Left renal cortex interstitium (tissue), 4 donors: ENCODE measurements around the gene PCGF3. TPM values are rescaled to one million over a fixed set of nuclear protein-coding genes. Genes with fewer than 3 reads are reported as not detected.

Experiments
- DNase-seq, 4 donors: peaks; one replicate each; pipeline ENCODE4 v3.0.0-alpha.2; 2013; ENCODE audit warnings: low read depth in 4 of 4, low spot score in 2 of 4, missing footprints in 1 of 4
- polyA plus RNA-seq, 4 donors: library from polyadenylated mRNA; unstranded; fragments of 120-200 nt; gene quantifications; one replicate each; pipeline ENCODE4 v1.2.1, GENCODE V29; 2013; ENCODE audit not compliant: insufficient read length in 4 of 4

Gene PCGF3
- polyA plus RNA-seq, 4 donors = 56.8 to 102 (median 81.9) TPM

DNA sequence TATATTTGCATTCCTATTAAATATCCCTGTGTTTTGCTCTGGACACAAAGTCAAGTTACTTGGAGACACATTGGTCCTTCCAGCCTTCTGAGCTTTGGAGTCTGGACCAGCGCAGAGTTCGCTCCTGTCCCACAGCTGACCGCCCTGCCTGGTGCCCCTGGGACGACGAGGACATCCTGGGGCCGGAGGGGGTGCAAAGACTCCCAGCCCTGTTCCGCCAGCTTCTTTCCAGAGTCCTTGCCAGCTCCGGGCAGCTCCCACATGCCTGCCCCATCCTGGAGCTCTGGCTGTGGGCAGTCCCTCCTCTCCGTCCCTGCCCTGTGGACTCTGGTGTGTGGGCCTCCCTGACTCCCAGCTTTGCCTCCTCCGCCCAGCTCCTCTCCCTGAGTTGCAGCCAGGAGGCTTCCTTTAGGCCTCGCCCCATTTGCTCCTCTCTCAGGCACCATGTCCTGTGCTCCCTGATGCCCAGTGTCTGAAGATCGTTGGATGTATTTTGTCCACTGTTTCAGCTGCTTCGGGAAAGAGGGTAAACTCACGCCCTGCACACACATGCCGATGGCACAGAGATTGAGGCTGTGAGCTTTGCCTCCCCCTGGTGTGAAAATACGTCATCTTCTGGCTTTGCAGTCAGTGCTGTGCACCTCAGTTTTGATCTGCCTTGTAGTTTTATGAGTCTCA is 4.9 kb upstream of the PCGF3 start:
- no peak for DNase-seq

- DNase-seq = no peak
These were observed 3.0 kb upstream of the PCGF3 start for GRCh38 chr4:702618-703048.

GRCh38 chr4:703336-704197 is 2.1 kb upstream of the PCGF3 start:
- DNase-seq = no peak

DNA sequence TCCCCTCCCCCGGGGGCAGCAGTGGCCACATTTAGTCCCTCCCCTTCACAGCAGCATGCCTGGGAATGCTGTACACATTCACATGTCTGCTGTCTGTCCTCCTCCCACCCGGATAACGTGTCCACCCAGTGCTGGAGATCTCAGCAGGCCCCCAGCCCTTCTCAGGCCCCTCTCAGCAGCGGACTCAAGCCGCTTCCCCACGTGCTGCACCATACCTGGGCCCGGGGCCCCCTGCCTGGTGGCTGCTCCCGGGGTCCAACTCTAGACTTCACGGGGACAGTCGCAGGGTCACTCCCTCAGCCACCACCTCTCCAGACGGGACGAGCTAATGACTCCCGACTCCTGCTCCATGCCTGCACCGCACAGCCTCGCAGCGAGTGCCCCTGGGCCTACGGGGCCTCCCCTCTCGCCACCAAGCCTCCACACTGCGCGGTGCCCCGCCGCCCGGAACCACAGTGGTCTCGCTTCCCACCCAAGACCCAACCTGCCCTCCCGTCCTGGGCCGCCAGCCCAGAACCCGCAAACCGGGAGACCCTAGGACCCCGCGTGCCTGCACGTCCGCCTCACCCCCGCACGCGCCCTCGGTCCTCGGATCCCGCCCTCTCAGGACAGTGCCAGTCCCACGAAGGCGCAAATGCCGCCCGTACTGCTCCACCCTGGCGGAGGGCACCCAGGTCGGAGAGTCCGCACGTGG is 1.3 kb upstream of the PCGF3 start:
- no peak for DNase-seq

DNA sequence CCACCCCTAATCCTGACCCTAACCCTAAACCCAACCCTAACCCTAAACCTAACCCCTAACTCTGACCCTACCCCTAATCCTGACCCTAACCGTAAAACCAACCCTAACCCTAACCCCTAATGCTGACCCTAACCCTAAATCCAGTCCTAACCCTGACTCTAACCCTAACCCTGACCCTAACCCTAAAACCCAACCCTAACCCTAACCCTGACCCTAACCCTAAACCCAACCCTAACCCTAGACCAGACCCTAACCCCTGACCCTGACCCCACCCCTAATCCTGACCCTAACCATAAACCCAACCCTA is 708 bp upstream of the PCGF3 start:
- DNase-seq = no peak

DNA sequence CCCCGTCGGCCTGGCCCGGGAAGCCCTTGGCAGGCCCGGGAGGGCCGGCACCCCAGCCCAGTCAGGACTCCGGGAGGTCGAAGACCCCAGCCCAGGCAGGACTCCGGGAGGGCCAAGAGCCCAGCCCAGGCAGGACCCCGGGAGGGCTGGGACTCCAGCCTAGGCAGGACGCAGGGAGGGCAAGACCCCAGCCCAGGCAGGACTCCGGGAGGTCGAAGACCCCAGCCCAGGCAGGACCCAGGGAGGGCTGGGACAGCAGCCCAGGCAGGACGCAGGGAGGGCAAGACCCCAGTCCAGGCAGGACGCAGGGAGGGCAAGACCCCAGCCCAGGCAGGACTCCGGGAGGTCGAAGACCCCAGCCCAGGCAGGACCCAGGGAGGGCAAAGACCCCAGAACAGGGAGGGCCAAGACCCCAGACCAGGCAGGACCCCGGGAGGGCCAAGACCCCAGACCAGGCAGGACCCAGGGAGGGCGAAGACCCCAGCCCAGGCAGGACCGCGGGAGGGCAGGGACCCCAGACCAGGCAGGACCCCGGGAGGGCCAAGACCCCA is 526 bp downstream of the PCGF3 start:
- DNase-seq = peak in 1 of 4 donors; percentile 29

DNA sequence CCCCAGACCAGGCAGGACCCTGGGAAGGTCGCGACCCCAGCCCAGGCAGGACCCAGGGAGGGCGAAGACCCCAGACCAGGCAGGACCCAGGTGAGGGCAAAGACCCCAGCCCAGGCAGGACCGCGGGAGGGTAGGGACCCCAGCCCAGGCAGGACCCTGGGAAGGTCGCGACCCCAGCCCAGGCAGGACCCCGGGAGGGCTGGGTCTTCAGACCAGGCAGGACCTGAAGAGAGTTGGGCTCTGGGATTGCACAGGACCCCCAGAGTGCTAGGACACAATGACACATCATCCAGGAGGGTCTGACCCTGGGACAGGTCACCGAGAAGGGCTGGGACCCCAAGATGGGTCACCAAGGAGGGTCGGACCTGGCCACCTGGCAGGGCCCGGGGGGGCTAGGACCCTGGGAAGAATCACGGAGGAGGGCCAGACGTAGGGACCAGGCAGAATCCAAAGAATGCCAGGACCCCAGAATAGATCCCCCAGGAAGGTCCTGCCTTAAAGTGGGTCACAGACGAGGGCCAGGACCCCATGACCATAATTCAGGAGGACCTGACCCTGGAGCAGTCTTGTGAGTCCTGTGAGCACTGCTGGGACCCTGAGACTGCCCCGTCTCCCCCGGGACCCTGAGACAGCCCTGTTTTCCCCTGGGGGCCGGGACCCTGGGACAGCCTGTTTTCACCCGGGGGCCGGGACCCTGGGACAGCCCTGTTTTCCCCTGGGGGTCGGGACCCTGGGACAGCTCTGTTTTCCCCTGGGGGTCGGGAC is 1.4 kb downstream of the PCGF3 start:
- DNase-seq = no peak

GRCh38 chr4:707929-708630 is 2.4 kb downstream of the PCGF3 start:
- DNase-seq = no peak

DNA sequence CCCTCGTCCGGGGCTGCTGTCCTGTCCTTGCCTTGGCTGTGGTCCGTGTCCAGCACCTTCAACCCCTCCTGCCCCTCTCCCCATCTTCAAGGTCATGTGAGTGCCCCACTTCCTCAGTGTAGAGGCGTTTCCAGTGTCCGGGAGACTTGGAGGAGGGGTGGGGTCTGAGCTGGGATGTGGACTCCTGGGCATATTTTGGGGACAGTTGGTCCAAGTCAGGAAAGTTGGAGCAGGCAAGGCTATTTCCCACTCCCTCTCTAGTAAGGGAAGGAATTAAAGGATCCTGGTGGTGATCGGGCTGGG is 3.0 kb downstream of the PCGF3 start:
- no peak for DNase-seq

- DNase-seq = no peak
These were observed 3.7 kb downstream of the PCGF3 start for GRCh38 chr4:709348-709747.

- no peak for DNase-seq
These were observed 4.5 kb downstream of the PCGF3 start for GRCh38 chr4:710116-710515.

DNA sequence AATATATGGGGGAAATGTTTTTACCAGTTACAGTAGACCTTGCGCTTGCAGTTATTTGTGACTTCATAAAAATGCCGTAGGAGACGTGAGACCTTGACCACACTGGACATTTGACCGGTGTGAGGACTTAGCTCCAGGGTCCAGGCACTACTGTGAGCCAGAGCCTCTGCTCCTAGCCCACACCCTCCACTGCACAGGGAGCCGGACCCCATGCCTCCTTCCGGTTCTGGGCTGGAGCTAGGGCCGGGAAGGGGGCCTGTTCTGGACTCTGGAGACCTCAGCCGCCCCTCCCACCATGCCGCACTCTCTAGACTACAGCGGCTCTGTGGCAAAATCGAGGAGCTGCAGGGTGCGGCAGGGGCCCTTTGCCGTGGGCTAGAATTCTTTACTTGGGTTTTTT is 5.3 kb downstream of the PCGF3 start:
- DNase-seq = no peak

DNA sequence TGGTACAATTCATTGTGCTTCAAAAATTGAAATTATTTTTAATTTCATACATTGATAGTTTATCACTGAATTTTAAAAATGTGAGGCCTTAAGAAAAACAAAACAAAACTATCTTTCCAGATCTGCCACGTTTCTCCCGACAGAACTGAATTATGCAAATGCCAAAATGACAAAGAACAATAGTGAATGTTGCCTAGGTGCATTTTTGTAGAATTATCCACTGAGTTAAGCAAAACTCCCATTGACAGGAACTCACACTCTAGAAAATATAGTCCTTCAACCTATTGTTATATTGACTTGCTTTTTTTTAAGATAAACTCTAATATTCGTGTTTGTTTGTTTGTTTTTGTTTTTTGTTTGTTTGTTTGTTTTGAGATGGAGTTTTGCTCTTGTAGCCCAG is 6.5 kb downstream of the PCGF3 start:
- DNase-seq = no peak

DNA sequence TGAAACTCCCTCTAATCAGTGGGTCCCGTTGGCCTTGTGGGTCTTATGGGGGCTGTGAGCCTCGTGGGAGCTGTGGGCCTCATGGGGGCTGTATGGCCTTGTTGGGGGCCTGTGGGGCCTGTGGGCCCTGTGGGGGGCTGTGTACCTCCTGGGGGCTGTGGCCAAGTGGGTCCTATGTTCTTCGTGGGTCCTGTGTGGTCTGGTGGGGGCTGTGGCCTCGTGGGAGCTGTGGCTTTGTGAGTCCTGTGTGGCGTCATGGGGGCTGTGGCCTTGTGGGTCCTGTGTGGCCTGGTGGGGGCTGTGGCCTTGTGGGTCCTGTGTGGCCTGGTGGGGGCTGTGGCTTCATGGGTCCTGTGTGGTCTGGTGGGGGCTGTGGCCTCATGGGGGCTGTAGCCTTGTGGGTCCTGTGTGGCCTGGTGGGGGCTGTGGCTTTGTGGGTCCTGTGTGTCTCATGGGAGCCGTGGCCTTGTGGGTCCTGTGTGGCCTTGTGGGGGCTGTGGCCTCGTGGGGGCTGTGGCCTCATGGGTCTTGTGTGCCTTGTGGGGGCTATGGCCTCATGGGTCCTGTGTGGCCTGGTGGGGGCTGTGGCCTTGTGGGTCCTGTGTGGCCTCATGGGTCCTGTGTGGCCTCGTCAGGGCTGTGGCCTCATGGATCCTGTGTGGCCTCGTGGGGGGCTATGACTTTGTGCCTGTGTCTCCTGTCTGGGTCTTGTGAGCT is 7.4 kb downstream of the PCGF3 start:
- DNase-seq = no peak

GRCh38 chr4:714087-714486 is 8.5 kb downstream of the PCGF3 start:
- no peak for DNase-seq

- no peak for DNase-seq
These were observed 12.1 kb downstream of the PCGF3 start for GRCh38 chr4:717601-718320.

- DNase-seq = no peak
These were observed 12.8 kb downstream of the PCGF3 start for GRCh38 chr4:718460-718859.

DNA sequence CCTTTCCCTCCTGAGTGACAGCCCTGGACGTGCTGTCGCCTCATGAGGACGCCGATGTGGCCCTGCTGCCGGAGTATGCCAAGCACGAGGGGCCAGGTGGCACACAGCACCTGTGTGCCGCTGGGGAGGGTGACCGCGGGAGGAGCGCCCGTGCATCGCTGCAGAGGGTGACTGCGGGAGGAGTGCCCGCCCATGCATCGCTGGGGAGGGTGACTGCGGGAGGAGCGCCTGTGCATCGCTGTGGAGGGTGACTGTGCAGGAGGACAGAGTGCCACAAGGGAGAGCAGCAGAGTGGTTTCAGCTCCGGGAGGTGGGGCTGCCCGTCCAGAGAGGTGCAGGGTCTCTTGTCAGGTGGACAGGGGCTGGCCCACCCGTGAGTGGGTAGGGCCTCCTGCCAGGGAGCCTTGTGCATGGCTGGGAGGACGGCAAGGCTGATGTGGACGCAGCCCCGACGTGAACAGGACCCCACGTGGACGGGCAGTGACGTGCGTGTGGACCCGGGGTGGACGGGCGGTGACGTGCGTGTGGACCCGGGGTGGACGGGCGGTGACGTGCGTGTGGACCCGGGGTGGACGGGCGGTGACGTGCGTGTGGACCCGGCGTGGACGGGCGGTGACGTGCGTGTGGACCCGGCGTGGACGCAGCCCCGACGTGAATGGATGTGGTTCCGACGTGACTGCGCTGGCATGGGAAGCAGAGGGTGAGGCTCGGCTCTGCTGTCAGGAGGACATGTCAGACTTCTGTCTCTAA is 14.7 kb downstream of the PCGF3 start:
- DNase-seq = no peak
